ENCODE measurements around the gene MGAT5B.

Gene MGAT5B

DNA sequence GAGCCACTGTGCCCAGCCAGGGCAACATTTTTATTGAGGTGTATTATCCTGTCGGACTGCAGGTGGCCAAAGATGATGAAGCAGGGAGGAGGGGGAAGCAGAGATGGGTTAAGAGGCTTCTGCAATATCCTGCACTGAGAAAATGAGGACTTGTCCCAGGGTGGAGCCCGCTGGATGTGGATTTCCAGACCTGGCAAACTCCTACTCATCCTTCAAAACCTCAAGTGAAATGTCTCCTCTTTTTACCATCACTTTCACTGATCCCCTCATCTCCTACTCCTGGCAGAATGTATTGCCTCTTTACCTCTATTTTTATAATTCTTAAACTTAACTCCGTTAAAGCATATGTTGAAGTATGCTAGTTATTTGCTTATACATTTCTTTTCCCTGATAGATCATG, 60.9 kb downstream of the MGAT5B start:
- H3K27me3 Mint-ChIP-seq (ENCODE audit: low read depth) = peaks cover 8% of the 10 kb centered on the region
- no peaks in the 10 kb centered on the region for H3K36me3 Mint-ChIP-seq (ENCODE audit: low read depth)
- H3K4me1 Mint-ChIP-seq (ENCODE audit: low read depth) = no peaks in the 10 kb centered on the region
- no peak overlapping the region for H3K27ac Mint-ChIP-seq
- no peaks in the 10 kb centered on the region for H3K9me3 Mint-ChIP-seq
- H3K4me3 Mint-ChIP-seq = no peak overlapping the region

- no peak overlapping the region for H3K27ac Mint-ChIP-seq
- H3K4me1 Mint-ChIP-seq (ENCODE audit: low read depth) = no peaks in the 10 kb centered on the region
- H3K9me3 Mint-ChIP-seq = no peaks in the 10 kb centered on the region
- no peaks in the 10 kb centered on the region for H3K36me3 Mint-ChIP-seq (ENCODE audit: low read depth)
- peaks cover 10% of the 10 kb centered on the region for H3K27me3 Mint-ChIP-seq (ENCODE audit: low read depth)
- H3K4me3 Mint-ChIP-seq = no peak overlapping the region
Measured at GRCh38 chr17:76929601-76930000, 61.4 kb downstream of the MGAT5B start.

- Mint-ChIP-seq H3K27ac (no peak overlapping the region), H3K27me3 (ENCODE audit: low read depth) (peaks cover 13% of the 10 kb centered on the region), H3K9me3 (no peaks in the 10 kb centered on the region), H3K4me1 (ENCODE audit: low read depth) (no peaks in the 10 kb centered on the region), H3K4me3 (no peak overlapping the region), H3K36me3 (ENCODE audit: low read depth) (no peaks in the 10 kb centered on the region)
Measured at GRCh38 chr17:76930107-76930506, 61.9 kb downstream of the MGAT5B start.

DNA sequence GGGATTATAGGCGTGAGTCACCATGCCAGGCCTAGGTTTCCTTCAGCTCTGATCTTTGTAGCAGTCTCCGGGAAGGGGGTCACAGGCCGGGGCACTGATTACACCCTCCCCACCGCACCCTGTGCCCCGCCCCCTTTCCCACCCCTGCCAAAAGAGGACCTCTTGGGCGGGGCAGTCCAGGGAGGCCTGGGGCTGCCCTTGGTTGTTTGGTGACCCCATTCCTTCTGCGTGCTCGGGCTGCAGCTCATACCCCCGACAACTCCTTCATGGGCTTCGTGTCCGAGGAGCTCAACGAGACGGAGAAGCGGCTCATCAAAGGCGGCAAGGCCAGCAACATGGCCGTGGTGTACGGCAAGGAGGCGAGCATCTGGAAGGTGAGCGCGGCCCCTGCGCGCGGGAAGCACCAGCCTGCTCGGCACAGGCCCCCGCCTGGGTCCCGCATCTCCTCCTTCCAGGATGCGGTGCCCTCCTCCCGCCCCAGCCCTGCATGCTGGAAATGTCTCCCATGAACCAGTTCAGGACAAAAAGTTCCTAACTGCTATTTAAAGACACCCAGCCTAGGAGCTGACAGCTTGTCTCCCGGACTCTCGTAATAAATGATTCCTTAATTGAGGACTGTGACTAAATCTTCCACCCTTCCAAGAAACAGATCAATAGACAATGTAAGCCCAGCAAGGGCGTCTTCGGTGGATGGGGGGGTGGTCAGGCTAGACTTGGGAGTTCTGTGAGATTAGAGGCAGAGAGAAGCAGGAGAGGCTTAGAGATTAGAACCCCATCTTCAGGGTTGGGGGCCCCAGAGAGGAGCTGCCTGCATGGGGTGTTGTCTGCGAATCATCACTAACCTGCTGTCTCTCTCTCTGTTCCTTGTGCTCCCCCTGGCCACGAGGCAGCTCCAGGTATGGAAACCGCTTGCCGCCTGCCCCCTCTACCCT, 64.5 kb downstream of the MGAT5B start:
- Mint-ChIP-seq H3K27me3 (ENCODE audit: low read depth) (peaks cover 18% of the 10 kb centered on the region), H3K9me3 (no peaks in the 10 kb centered on the region), H3K4me1 (ENCODE audit: low read depth) (no peaks in the 10 kb centered on the region), H3K36me3 (ENCODE audit: low read depth) (no peaks in the 10 kb centered on the region), H3K4me3 (no peak overlapping the region), H3K27ac (no peak overlapping the region)

DNA sequence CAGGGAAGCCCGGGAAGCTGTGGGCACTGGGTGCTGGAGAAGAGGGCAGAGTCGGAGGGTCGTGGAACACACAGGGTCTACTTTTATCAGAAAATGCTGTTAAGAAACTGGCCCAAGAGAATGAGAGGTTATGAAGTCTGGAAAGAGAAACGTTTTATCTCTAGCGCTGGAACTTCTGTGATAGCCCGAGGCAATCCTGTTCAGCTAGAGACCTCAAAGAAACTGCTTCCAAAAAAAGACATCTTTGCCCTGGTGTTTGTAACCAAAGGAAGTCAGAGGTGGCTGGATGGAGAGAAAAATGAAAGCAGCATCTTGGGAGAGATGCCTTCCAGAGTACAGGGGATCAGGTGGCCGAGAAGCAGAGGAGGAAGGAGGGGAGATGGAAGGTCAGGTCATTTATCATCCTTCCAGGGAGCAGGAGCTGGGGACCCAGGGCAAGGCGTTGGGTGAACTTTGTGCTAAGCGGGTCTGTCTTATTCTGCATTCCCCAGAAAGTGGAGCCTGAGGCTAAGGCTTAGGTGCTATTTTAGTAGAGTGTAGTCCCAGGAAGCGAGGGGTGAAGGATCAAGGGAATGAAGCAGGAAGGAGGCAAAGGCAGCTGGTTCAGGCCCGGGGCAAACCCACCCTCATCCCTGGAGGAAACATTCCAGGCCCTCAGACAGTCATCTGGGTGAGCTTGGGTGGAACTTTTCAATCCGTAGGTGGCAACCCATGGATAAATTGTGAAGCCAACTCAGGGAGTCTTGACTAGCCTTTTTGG, 66.5 kb downstream of the MGAT5B start:
- no peaks in the 10 kb centered on the region for H3K9me3 Mint-ChIP-seq
- H3K36me3 Mint-ChIP-seq (ENCODE audit: low read depth) = no peaks in the 10 kb centered on the region
- H3K27me3 Mint-ChIP-seq (ENCODE audit: low read depth) = peaks cover 18% of the 10 kb centered on the region
- no peak overlapping the region for H3K27ac Mint-ChIP-seq
- no peaks in the 10 kb centered on the region for H3K4me1 Mint-ChIP-seq (ENCODE audit: low read depth)
- no peak overlapping the region for H3K4me3 Mint-ChIP-seq

- Mint-ChIP-seq H3K4me3 (no peak overlapping the region), H3K36me3 (ENCODE audit: low read depth) (peaks cover 2% of the 10 kb centered on the region), H3K27ac (no peak overlapping the region), H3K4me1 (ENCODE audit: low read depth) (no peaks in the 10 kb centered on the region), H3K27me3 (ENCODE audit: low read depth) (peaks cover 17% of the 10 kb centered on the region), H3K9me3 (no peaks in the 10 kb centered on the region)
Measured at GRCh38 chr17:76935331-76935730, 67.1 kb downstream of the MGAT5B start.

- H3K27ac Mint-ChIP-seq = peak overlapping the region; percentile 21
- peaks cover 2% of the 10 kb centered on the region for H3K36me3 Mint-ChIP-seq (ENCODE audit: low read depth)
- H3K9me3 Mint-ChIP-seq = no peaks in the 10 kb centered on the region
- H3K27me3 Mint-ChIP-seq (ENCODE audit: low read depth) = peaks cover 10% of the 10 kb centered on the region
- H3K4me1 Mint-ChIP-seq (ENCODE audit: low read depth) = no peaks in the 10 kb centered on the region
- no peak overlapping the region for H3K4me3 Mint-ChIP-seq
Measured at GRCh38 chr17:76937238-76937637, 69.0 kb downstream of the MGAT5B start.

GRCh38 chr17:76938009-76938408, 69.8 kb downstream of the MGAT5B start:
- H3K4me1 Mint-ChIP-seq (ENCODE audit: low read depth) = no peaks in the 10 kb centered on the region
- H3K9me3 Mint-ChIP-seq = no peaks in the 10 kb centered on the region
- peaks cover 2% of the 10 kb centered on the region for H3K36me3 Mint-ChIP-seq (ENCODE audit: low read depth)
- no peak overlapping the region for H3K27ac Mint-ChIP-seq
- H3K4me3 Mint-ChIP-seq = no peak overlapping the region
- peaks cover 10% of the 10 kb centered on the region for H3K27me3 Mint-ChIP-seq (ENCODE audit: low read depth)

- H3K27me3 Mint-ChIP-seq (ENCODE audit: low read depth) = peaks cover 5% of the 10 kb centered on the region
- no peaks in the 10 kb centered on the region for H3K9me3 Mint-ChIP-seq
- peaks cover 2% of the 10 kb centered on the region for H3K36me3 Mint-ChIP-seq (ENCODE audit: low read depth)
Measured at GRCh38 chr17:76940295-76940694, 72.1 kb downstream of the MGAT5B start.

DNA sequence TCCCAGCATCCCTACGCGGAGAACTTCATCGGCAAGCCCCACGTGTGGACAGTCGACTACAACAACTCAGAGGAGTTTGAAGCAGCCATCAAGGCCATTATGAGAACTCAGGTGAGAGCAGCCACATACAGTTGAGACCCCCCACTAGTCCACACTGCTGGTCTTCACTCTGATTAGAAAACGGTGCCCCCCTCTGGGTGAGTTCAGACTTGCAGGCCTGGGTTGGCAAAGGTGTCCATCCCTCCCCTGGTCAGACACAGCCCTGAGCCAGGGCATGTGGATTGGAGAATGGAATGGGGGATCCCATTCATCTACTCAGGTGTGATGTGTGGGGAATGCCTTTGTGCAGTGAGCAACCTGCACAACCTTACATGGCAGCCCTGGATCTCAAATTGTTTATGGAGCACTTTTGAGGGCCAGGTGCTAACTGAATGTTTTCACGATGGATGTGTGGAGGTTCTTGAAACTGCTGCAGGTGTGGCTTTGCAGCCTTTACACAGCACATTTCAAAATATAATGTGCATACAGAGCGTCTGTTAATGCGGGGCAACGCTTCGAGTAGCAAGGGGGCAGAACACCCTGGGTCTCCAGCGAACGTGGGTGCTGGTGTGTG, 72.6 kb downstream of the MGAT5B start:
- H3K9me3 Mint-ChIP-seq = no peaks in the 10 kb centered on the region
- H3K36me3 Mint-ChIP-seq (ENCODE audit: low read depth) = peaks cover 2% of the 10 kb centered on the region
- H3K4me1 Mint-ChIP-seq (ENCODE audit: low read depth) = no peaks in the 10 kb centered on the region
- H3K27me3 Mint-ChIP-seq (ENCODE audit: low read depth) = peaks cover 5% of the 10 kb centered on the region
- H3K27ac Mint-ChIP-seq = no peak overlapping the region
- no peak overlapping the region for H3K4me3 Mint-ChIP-seq

More at GRCh38 chr17:76940295-76940694, 72.1 kb downstream of the MGAT5B start:
- Mint-ChIP-seq H3K27ac (no peak overlapping the region), H3K4me1 (ENCODE audit: low read depth) (no peaks in the 10 kb centered on the region), H3K4me3 (no peak overlapping the region)

GRCh38 chr17:76943202-76943601, 75.0 kb downstream of the MGAT5B start:
- Mint-ChIP-seq H3K27ac (no peak overlapping the region), H3K9me3 (no peaks in the 10 kb centered on the region), H3K4me1 (ENCODE audit: low read depth) (no peaks in the 10 kb centered on the region)

DNA sequence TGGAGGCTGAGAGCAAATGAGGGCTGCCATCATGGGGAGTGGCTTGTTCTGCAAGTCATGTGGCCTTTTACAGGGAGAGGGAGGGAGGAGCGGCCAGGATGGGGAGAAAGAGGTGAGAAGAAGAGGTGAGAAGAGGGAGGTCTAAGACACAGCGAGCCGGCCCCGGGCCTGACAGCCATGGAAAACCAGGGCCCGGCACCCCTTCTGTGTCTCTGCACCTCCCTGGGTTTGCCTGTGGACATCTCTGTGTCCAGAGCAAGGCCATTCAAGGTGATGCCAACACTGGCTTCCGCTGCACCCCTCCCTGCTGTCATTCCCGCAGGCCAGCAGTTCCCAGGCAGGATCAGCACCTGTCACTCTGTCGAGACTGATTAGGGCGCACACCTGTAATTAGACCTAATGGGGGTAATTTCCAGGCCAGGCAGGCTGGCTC, 75.6 kb downstream of the MGAT5B start:
- peaks cover 2% of the 10 kb centered on the region for H3K36me3 Mint-ChIP-seq (ENCODE audit: low read depth)
- no peaks in the 10 kb centered on the region for H3K27me3 Mint-ChIP-seq (ENCODE audit: low read depth)
- H3K9me3 Mint-ChIP-seq = no peaks in the 10 kb centered on the region
- H3K4me3 Mint-ChIP-seq = no peak overlapping the region
- no peak overlapping the region for H3K27ac Mint-ChIP-seq
- H3K4me1 Mint-ChIP-seq (ENCODE audit: low read depth) = no peaks in the 10 kb centered on the region

More at GRCh38 chr17:76943202-76943601, 75.0 kb downstream of the MGAT5B start:
- Mint-ChIP-seq H3K4me3 (no peak overlapping the region), H3K27me3 (ENCODE audit: low read depth) (no peaks in the 10 kb centered on the region), H3K36me3 (ENCODE audit: low read depth) (peaks cover 2% of the 10 kb centered on the region)

- Mint-ChIP-seq H3K36me3 (ENCODE audit: low read depth) (peaks cover 2% of the 10 kb centered on the region), H3K4me3 (no peak overlapping the region), H3K4me1 (ENCODE audit: low read depth) (no peaks in the 10 kb centered on the region), H3K9me3 (no peaks in the 10 kb centered on the region), H3K27ac (no peak overlapping the region), H3K27me3 (ENCODE audit: low read depth) (no peaks in the 10 kb centered on the region)
Measured at GRCh38 chr17:76944477-76944876, 76.3 kb downstream of the MGAT5B start.

DNA sequence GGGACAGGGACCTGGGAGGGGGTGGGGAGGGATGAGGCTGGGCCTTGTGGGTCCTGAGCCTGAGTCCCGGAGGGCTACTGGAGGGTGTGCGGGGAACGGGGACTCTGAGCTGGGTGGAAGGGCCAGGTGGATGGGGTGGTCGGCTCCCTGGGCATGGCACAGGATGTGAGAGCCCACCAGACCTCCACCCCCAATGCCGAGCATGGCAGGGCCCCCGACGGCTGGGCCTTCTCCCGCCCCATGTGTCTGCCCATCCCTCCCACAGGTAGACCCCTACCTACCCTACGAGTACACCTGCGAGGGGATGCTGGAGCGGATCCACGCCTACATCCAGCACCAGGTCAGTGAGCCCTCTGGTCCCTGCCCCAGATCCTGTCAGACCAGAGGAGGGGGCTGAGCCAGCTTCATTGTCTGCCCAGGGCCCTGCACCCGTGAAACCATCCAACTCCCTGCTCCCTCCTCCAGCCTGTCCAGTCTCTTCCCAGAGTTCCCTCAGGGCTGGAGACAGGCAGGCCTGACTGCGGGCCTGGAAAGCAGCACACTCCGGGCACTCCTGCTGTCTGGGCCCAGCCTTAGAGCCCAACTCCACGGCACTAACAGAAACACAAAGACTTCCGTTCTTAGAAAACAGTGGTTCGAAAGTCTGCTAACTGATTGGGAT, 78.0 kb downstream of the MGAT5B start:
- no peak overlapping the region for H3K27ac Mint-ChIP-seq
- no peaks in the 10 kb centered on the region for H3K27me3 Mint-ChIP-seq (ENCODE audit: low read depth)
- no peaks in the 10 kb centered on the region for H3K4me1 Mint-ChIP-seq (ENCODE audit: low read depth)
- H3K36me3 Mint-ChIP-seq (ENCODE audit: low read depth) = no peaks in the 10 kb centered on the region
- no peaks in the 10 kb centered on the region for H3K9me3 Mint-ChIP-seq
- no peak overlapping the region for H3K4me3 Mint-ChIP-seq

Measured in T-helper 1 cell treated with Interleukin-12 subunit alpha and Interleukin-12 subunit beta and Interleukin-4 antibody, amounts not matched to agents 30 μg/mL and 1 μg/mL, for 36 hours (primary cell).